K562 (cell line): ENCODE data around the gene IGLL1. TPM values are rescaled to one million over a fixed set of nuclear protein-coding genes. Genes with fewer than 3 reads are reported as not detected.

Source experiments
- ATAC-seq: fragments of 200-7000 bp; cut with Tn5 transposase; 3 replicates; pipeline ENCODE4 v1.9.1; 2020; ENCODE audit warnings: moderate library complexity
- BruUV-seq: library from RNA; stranded (reverse); fragments of 400-500 nt; replicated peaks from 2 replicates; lab custom pipeline; 2021; lab: Mats Ljungman, UMichigan
- CTCF ChIA-PET: fragments of 300-600 bp; formaldehyde crosslinking; extraction: SDS; loops from one replicate; lab custom pipeline; 2021; ENCODE audit warnings: low intra/inter-chr PET ratio; lab: Yijun Ruan, JAX
- POLR2A ChIA-PET: fragments of 300-600, 350-650 bp; sonication (Branson Sonifier 250); formaldehyde crosslinking; extraction: SDS; loops from one replicate; lab custom pipeline; 2021; ENCODE audit warnings: antibody characterized with exemption, inconsistent platforms; lab: Yijun Ruan, JAX
- DNase-seq, 4 experiments: peaks; one replicate each; pipeline versions ENCODE4 v3.0.0 to v3.0.0-alpha.2; 2011 to 2018; ENCODE audit warnings: low spot score in 3 of 4, mixed read lengths in 3 of 4; ENCODE audit errors: extremely low read depth in 1 of 4
- FAIRE-seq: peaks from 2 replicates; lab custom pipeline; 2011; peaks lifted over from hg19 to GRCh38; lab: Jason Lieb, UNC
- H2AFZ ChIP-seq: 2 replicates; pipeline ENCODE4 v1.6.0; 2011; ENCODE audit warnings: low read depth, low read length, control low read depth, inconsistent platforms
- H3K27ac ChIP-seq: fragments of 200-600 bp; 3 replicates; pipeline ENCODE4 v1.8.0; 2011; ENCODE audit warnings: low read depth, mild to moderate bottlenecking, control low read depth, inconsistent platforms, low read length, moderate library complexity, mixed read lengths; ENCODE audit errors: extremely low read depth
- H3K27me3 ChIP-seq, 2 experiments: fragments of 300-600 bp in 1 of 2; 2 replicates in 1 of 2; 3 replicates in 1 of 2; pipeline versions ENCODE4 v1.6.0 to v1.8.0; 2011; ENCODE audit warnings: inconsistent platforms in 2 of 2, low read length in 2 of 2, mild to moderate bottlenecking in 1 of 2, mixed read lengths in 1 of 2, moderate library complexity in 1 of 2; ENCODE audit not compliant: control insufficient read depth in 2 of 2, insufficient read depth in 2 of 2
- H3K36me3 ChIP-seq: fragments of 300-600 bp; 3 replicates; pipeline ENCODE4 v1.8.0; 2011; ENCODE audit warnings: mild to moderate bottlenecking, low read length, inconsistent platforms; ENCODE audit not compliant: control insufficient read depth, insufficient read depth
- H3K4me1 ChIP-seq, 2 experiments: fragments of 200-600 bp in 1 of 2; replicated peaks in 1 of 2; 2 replicates in 1 of 2; 3 replicates in 1 of 2; pipeline versions ENCODE4 v1.5.1 to v1.8.0; 2011; ENCODE audit warnings: inconsistent platforms in 2 of 2, low read length in 2 of 2, mild to moderate bottlenecking in 1 of 2, mixed read lengths in 1 of 2, moderate library complexity in 1 of 2; ENCODE audit not compliant: control insufficient read depth in 2 of 2, insufficient read depth in 2 of 2
- H3K4me2 ChIP-seq: 2 replicates; pipeline ENCODE4 v1.6.1; 2011; ENCODE audit warnings: low read length, control low read depth, inconsistent platforms, mixed read lengths; ENCODE audit not compliant: insufficient read depth
- H3K4me3 ChIP-seq: fragments of 200-600 bp; sonication (generic), shearing (Covaris generic); 2 replicates; pipeline ENCODE4 v1.5.1; 2016; ENCODE audit warnings: control low read depth, inconsistent platforms
- H3K79me2 ChIP-seq: fragments of 200-600 bp; 3 replicates; pipeline ENCODE4 v1.8.0; 2011; ENCODE audit warnings: low read length, inconsistent platforms; ENCODE audit not compliant: control insufficient read depth, insufficient read depth
- H3K9ac ChIP-seq, 2 experiments: 2 replicates each; pipeline versions ENCODE4 v1.6.0 to v1.6.1; 2011; ENCODE audit warnings: low read depth in 2 of 2, low read length in 2 of 2, control low read depth in 1 of 2, inconsistent platforms in 1 of 2, mild to moderate bottlenecking in 1 of 2, mixed read lengths in 1 of 2; ENCODE audit not compliant: insufficient read depth in 1 of 2
- H3K9me1 ChIP-seq: one replicate; pipeline ENCODE4 v1.6.0; 2011; ENCODE audit warnings: inconsistent platforms, mild to moderate bottlenecking, low read length, moderate library complexity; ENCODE audit not compliant: control insufficient read depth, insufficient read depth
- H3K9me3 ChIP-seq: replicated peaks from 2 replicates; pipeline ENCODE4 v1.5.1; 2011; ENCODE audit warnings: low read depth, low read length, inconsistent platforms; ENCODE audit not compliant: control insufficient read depth, insufficient read depth
- H4K20me1 ChIP-seq: replicated peaks from 2 replicates; pipeline ENCODE4 v1.6.1; 2011; ENCODE audit warnings: low read length, inconsistent platforms, mixed read lengths; ENCODE audit not compliant: control insufficient read depth, insufficient read depth
- ARID1B ChIP-seq: fragments of 450-650 bp; IDR thresholded peaks from 2 replicates; pipeline ENCODE4 v1.6.1; 2016; ENCODE audit warnings: antibody characterized with exemption, mild to moderate bottlenecking, inconsistent platforms
- EZH2 ChIP-seq: IDR thresholded peaks from 2 replicates; pipeline ENCODE4 v1.6.1; 2012; ENCODE audit warnings: low read depth, mild to moderate bottlenecking, inconsistent platforms, low read length, borderline replicate concordance
- IRF2 ChIP-seq: sonication (generic); formaldehyde crosslinking; IDR thresholded peaks from 2 replicates; pipeline ENCODE4 v1.8.1; 2022; ENCODE audit warnings: mild to moderate bottlenecking, missing genetic modification reagents
- NBN ChIP-seq: fragments of 450-650 bp; IDR thresholded peaks from 2 replicates; pipeline ENCODE4 v1.6.1; 2016; ENCODE audit warnings: low read depth, mild to moderate bottlenecking
- SIX5 ChIP-seq, 2 experiments: IDR thresholded peaks; 2 replicates each; pipeline ENCODE4 v1.6.1; 2011; ENCODE audit warnings: low read length in 2 of 2, borderline replicate concordance in 1 of 2, low read depth in 1 of 2, mild to moderate bottlenecking in 1 of 2, moderate library complexity in 1 of 2; ENCODE audit not compliant: insufficient read depth in 1 of 2
- WGBS: fragments of 100-300 bp; shearing (Covaris generic); methylation state at CpG from one replicate; pipeline ENCODE4 v1.1.6; 2016; ENCODE audit warnings: low coverage, mixed read lengths; ENCODE audit not compliant: insufficient coverage; ENCODE audit errors: missing lambda C conversion rate; 5-methylcytosine and 5-hydroxymethylcytosine counted together
- in situ Hi-C: fragments of 300-500 bp; cut with MboI; formaldehyde crosslinking; loops from 4 replicates; pipeline ENCODE4 v1.15.0; 2018; ENCODE audit warnings: inconsistent platforms, mixed read lengths
- intact Hi-C: fragments of 100-400 bp; cut with micrococcal nuclease; formaldehyde crosslinking; loops from 2 replicates; pipeline ENCODE4 v1.14.2; 2022
- polyA plus RNA-seq, 8 experiments: library from polyadenylated mRNA; depleted of rRNA in 4 of 8; stranded (reverse) in 5 of 8; unstranded in 3 of 8; fragments of >200 nt; fragmentation: Nextera tagmentation in 2 of 8; fragmentation: Illumina TruSeq in 1 of 8; extraction: Ambion mirVana in 2 of 8; extraction: Trizol in 1 of 8; gene quantifications; 2 replicates each; pipeline versions ENCODE4 v1.2.1 to v1.2.3, GENCODE V29; 2011 to 2014; ENCODE audit warnings: inconsistent platforms in 1 of 8, missing spikeins in 1 of 8
- total RNA-seq, 7 experiments: library from RNA; depleted of rRNA in 6 of 7; stranded (reverse); fragments of >200 nt in 6 of 7; fragmentation: Illumina TruSeq in 2 of 7; extraction: Trizol in 2 of 7; gene quantifications; 2 replicates each; pipeline versions ENCODE4 v1.2.1 to v1.2.3, GENCODE V29; 2011 to 2021; ENCODE audit warnings: low replicate concordance in 1 of 7
- TF ChIP-seq, protein P1 (sequence below): sonication (generic); formaldehyde crosslinking; IDR thresholded peaks from 2 replicates; pipeline ENCODE4 v1.8.0; 2022; ENCODE audit warnings: mild to moderate bottlenecking, missing genetic modification reagents
- TF ChIP-seq, protein P2 (sequence below): fragments of 450-650 bp; formaldehyde crosslinking; IDR thresholded peaks from 2 replicates; pipeline ENCODE4 v1.4.0; 2022; ENCODE audit warnings: missing genetic modification characterization
- TF ChIP-seq, protein P3 (sequence below): IDR thresholded peaks from 2 replicates; pipeline ENCODE4 v1.6.1; 2011; ENCODE audit not compliant: insufficient read length; ENCODE audit errors: extremely low read depth

IGLL1 gene
- total and polyA plus RNA-seq, 9 of the 15 experiments (the other 6 are each of a cell fraction or from before 2014, with no cell fraction given) = 0.10 to 0.32 (median 0.20) TPM; not detected in 6

DNA sequence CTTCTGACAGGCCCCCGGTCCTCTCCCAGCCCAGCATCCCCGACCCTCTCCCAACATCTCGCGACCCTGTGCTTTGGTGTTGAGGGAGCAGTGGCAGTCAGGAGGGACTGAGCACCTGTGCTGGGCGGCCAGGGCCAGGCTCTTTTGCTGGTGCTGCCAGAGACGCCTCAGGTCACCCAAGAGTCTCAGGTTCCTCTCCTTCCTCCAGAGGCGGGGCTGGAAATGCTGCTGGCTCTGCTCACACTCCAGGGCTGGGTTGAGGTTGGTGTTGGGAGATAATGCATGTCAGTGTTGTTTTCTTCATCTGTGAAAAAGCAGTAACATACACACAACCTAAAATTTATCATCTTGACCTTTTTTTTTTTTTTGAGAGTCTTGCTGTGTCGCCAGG is 1.2 kb upstream of the IGLL1 start:
- Histone ChIP-seq H3K4me3 (no peak overlapping the region), H2AFZ (no peak overlapping the region)
- CTCF ChIA-PET = interaction anchor here (0.6 kb wide), 1 partner anchor 187 kb away, joined by 3 read pairs; no protein-coding TSS in a partner anchor

More for the DNA sequence above, 1.2 kb upstream of the IGLL1 start:
- DNase-seq = no peak
- in situ Hi-C loops = loop anchor here (25.0 kb wide), 2 partner anchors 419 to 619 kb away; no protein-coding TSS in a partner anchor
- no peak for FAIRE-seq
- Histone ChIP-seq H4K20me1 (no peaks in the 10 kb centered on the region), H3K9ac (no peak overlapping the region), H3K36me3 (no peaks in the 10 kb centered on the region), H3K27ac (no peak overlapping the region), H3K27me3 (peaks cover 0 to 4% of the 10 kb centered on the region in 2 experiments; a peak in 2 of 5 replicates), H3K9me1 (no peaks in the 10 kb centered on the region), H3K4me2 (no peak overlapping the region), H3K4me1 (peaks cover 0 to 12% of the 10 kb centered on the region in 2 experiments; a peak in 2 of 5 replicates), H3K79me2 (no peaks in the 10 kb centered on the region), H3K9me3 (no peaks in the 10 kb centered on the region)
- no peak for ATAC-seq
- WGBS = 28% methylated on average over 6 of the region's 8 CpGs
- BruUV-seq = no TSS peak
- POLR2A ChIA-PET = no interaction called here
- intact Hi-C loops = no loop called here
- TF ChIP-seq, protein P1, sequence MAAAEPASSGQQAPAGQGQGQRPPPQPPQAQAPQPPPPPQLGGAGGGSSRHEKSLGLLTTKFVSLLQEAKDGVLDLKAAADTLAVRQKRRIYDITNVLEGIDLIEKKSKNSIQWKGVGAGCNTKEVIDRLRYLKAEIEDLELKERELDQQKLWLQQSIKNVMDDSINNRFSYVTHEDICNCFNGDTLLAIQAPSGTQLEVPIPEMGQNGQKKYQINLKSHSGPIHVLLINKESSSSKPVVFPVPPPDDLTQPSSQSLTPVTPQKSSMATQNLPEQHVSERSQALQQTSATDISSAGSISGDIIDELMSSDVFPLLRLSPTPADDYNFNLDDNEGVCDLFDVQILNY (CRISPR knock-in tag) = no peak
- TF ChIP-seq, protein P2, sequence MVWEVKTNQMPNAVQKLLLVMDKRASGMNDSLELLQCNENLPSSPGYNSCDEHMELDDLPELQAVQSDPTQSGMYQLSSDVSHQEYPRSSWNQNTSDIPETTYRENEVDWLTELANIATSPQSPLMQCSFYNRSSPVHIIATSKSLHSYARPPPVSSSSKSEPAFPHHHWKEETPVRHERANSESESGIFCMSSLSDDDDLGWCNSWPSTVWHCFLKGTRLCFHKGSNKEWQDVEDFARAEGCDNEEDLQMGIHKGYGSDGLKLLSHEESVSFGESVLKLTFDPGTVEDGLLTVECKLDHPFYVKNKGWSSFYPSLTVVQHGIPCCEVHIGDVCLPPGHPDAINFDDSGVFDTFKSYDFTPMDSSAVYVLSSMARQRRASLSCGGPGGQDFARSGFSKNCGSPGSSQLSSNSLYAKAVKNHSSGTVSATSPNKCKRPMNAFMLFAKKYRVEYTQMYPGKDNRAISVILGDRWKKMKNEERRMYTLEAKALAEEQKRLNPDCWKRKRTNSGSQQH (CRISPR knock-in tag) = no peak
- TF ChIP-seq ARID1B (no peak), SIX5 (IDR thresholded peaks at IDR 0.05; ENCODE audit: borderline replicate concordance in 1 of 2, insufficient read depth in 1 of 2, low read depth in 1 of 2, low read length in 2 of 2) (no peak), IRF2 (CRISPR knock-in tag) (no peak), NBN (no peak), EZH2 (no peak)
- TF ChIP-seq, protein P3, sequence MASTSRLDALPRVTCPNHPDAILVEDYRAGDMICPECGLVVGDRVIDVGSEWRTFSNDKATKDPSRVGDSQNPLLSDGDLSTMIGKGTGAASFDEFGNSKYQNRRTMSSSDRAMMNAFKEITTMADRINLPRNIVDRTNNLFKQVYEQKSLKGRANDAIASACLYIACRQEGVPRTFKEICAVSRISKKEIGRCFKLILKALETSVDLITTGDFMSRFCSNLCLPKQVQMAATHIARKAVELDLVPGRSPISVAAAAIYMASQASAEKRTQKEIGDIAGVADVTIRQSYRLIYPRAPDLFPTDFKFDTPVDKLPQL = no peak
